GM19395 (cell line): Measurements from ENCODE around the gene UBE2L5.
A peak's percentile ranks its signal among the peaks of the same experiment; 100 is the strongest.

Experiments used
- ATAC-seq: cut with Tn5 transposase; IDR thresholded peaks from one replicate; pipeline ENCODE4 v1.9.1; 2021; ENCODE audit warnings: mild to moderate bottlenecking, moderate library complexity; ENCODE audit not compliant: unreplicated experiment

The UBE2L5 gene

DNA sequence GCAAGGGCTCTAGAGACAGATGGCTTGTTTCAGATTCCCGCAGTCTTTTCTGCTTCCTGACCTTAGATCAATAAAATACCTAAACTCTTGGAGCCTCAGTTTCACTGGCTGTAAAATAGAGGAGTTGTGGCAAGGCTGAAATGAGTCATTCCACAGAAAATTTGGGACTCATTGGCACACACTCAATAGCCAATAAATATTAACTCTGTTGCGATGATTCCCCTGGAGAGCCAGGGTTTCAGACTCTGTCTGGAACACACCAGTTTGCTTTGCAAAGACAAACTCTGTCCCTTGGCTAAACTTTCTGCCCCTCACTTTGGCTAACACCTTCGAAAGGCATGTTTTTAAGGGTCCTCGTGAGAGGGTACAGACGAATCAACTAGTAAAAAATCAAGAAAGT, 18.1 kb upstream of the UBE2L5 start:
- no peak for ATAC-seq

DNA sequence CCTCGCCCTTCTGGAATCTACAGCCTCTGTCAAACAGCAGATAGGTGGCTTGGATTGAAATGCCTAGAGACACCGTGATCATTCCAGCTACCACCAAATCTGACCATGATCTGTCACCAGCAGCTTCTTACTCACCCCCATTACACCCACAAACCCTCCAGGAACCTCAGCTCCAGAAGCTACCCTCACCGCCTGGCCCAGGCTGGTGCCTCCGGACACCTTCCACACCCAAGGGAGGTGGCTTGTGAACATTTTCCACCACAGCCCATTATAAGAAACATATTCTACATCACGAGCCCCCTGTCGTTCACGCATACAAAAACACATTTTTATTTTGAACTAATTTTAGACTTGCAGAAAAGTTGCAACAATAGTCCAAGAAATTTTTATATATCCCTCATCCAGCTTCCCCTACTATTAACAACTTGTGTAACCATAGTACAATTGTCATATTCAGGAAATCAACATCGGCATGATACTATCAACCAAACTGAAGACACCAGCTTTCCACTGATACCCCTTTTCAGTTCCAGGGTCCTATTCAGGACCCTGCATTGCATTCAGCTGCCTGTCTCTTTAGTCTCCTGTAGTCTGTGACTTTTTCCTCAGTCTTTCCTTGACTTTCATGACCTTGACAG, 15.4 kb upstream of the UBE2L5 start:
- no peak for ATAC-seq

GRCh38 chr13:30408319-30409101, 13.8 kb upstream of the UBE2L5 start:
- peak; percentile 79 for ATAC-seq

DNA sequence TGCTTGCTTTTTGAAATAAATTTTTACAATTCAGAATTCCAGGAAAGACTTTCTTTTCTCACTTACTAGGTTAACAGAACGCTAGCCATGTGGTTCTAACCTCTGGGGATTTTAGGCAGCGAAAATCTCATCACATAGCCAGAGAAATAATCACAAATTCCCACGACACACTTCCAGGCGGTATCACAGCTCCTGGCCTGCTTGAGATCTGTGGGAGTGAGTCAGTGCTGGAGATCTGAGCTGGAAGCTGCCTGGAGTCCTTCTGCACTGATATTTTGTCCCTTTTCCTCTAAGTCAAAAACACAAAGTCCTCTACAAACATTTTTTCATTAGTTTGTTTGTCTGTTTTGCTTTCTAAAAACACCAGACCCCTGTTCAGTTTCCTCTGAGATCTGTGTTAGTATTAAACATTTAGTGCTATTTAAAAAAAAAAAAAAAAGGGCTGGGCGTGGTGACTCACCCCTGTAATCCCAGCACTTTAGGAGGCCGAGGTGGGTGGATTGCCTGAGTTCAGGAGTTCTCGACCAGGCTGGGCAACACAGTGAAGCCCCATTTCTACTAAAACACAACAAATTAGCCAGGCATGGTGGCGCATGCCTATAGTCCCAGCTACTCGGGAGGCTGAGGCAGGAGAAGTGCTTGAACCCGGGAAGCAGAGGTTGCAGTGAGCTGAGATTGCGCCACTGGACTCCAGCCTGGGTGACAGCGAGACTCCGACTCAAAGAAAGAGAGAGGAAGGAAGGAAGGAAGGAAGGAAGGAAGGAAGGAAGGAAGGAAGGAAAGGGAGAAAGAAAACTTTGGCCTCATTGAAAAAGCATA, 12.2 kb upstream of the UBE2L5 start:
- ATAC-seq = no peak

DNA sequence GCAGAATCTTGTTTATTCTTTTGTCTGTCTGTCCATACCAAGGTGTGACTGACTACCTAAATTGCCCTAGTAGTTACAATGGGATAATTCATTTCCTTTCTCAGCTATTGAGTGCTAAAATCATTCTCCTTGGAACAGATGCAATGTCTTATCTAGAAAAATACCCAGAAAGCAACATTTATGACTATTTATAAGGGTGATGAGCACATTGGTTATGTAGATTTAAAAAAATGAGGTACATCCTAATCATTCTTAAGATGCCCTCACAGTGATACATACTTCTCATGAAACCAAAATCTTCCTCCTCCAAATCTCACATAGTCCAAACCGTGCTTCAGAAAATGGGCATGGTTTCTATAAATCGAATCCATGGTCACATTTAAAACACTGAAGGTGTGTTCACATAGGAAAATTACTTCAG, 11.6 kb upstream of the UBE2L5 start:
- ATAC-seq = no peak

DNA sequence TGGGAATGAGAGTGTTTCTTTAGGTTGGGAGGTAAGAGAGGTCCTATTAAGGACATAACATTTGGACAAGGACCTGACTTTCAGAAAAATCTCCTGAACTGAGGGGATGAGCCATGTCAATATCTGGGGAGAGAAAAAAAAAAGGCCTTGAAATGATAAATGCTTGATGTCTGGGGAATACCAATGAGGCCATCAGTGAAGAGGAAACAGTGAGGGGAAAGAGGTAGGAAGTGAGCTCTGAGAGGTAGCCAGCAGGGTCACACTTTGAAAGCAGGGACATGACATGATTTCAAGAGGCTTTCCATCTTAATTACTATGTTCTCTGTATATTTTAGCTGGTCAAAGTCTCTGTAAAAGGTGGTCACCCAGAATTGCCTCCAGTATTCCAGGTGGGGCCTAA, 9.9 kb upstream of the UBE2L5 start:
- no peak for ATAC-seq

DNA sequence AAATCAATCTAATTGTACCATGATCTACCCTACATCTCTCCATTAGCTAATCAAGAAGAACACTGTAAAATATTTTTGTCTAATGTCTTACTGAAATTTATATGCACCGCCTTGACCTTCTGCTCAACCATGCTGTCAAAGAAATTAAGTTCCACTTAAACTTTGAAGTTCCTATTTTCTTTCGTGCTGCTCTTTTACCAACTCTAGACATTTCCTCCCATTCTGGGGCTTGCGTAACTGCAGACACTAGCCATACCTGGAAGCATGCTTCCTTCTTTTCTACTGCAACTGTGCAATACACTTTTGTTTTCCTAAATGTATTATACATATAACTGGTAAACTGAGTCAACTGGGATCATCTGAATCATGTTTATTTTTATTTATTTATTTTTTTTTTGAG, 8.5 kb upstream of the UBE2L5 start:
- ATAC-seq = no peak

GRCh38 chr13:30415430-30416030, 6.8 kb upstream of the UBE2L5 start:
- ATAC-seq = peak; percentile 88

GRCh38 chr13:30416471-30416870, 5.8 kb upstream of the UBE2L5 start:
- no peak for ATAC-seq

DNA sequence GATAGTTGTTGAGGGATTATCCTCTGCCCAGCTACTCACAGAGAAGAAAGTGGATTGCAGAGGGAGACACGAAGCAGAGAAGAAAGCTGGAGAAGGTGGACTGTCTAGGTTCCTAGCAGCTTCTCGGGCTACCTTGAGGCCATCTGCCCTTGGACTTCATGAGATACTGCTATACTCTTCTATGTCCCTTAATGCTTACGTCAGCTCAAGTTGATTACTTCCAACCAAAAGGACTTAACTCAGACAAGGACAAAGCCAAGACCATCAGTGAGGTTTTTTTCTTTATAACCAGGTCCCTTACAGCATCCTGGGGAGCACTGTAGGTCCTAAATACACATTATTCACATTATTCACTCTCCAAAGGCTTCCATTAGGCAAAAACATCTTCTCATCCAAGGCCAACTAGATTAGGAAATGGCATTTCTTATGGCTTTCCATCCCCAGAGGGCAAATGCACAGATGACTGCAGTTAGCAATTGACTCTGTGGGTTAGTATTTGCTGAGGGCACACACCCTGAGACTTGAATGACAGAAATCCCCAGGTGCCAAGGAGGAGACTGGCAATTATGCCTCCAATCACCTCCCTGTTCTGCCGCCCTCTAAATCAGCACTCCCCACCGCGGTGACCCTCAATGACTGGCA, 4.1 kb upstream of the UBE2L5 start:
- no peak for ATAC-seq

- no peak for ATAC-seq
Observed at GRCh38 chr13:30418717-30419459, 3.4 kb upstream of the UBE2L5 start.

GRCh38 chr13:30421093-30422053, 920 bp upstream of the UBE2L5 start:
- no peak for ATAC-seq

DNA sequence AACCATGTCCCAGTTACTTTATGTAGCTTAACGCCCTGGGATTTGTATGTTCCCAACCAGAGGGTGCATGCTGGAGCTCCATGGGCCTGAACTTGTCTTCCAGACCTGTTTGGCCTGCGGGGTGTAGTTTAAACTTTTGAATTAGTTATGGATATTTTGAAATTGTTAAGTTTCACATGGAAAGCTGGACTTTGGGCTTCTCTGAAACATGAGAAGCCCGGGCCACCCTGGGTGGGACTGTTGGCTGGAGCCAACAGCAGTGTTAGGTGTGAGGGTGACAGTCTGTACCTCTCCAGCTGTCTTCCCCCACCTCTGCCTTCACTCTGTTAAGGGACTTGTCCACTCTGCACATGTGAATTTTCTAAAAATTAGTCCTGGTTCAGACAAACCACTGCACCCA, 1.6 kb downstream of the UBE2L5 start:
- no peak for ATAC-seq

- ATAC-seq = no peak
Observed at GRCh38 chr13:30429235-30429634, 6.9 kb downstream of the UBE2L5 start.

- peak; percentile 71 for ATAC-seq
Observed at GRCh38 chr13:30429721-30430694, 7.7 kb downstream of the UBE2L5 start.

DNA sequence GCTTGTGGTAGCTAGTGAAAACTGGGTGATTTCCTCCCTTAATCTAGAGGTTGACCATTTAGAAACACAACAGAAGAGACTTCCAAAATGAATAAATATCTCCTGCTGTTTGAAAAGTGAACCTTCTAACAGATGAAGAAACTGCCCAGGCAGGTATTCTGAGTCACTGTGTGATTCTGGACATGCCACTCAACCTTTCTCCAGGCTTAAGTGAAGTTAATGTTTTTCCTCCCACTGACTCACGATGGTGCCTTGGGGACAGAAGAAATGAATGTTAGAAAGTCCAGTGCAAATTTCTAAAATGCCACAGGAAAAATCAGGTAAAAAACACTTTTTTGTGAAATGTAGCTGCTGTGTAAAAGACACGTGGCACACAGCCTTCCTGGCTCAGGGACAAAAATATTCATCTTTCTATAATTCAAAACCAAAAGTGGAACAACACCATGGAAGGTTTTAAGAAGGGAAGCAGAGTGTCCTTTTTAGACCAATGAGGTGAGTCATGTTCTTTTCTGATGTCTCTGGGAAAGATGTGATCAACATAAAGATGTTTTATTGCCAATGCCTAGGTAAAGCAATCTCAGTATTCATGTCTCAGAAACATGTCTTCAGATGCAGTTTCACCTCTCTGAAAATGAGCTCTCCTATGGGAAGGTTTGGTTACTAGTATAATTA, 9.1 kb downstream of the UBE2L5 start:
- no peak for ATAC-seq

- no peak for ATAC-seq
Observed at GRCh38 chr13:30435911-30436451, 13.7 kb downstream of the UBE2L5 start.
